ENCODE data around the gene ZNF628.

DNA sequence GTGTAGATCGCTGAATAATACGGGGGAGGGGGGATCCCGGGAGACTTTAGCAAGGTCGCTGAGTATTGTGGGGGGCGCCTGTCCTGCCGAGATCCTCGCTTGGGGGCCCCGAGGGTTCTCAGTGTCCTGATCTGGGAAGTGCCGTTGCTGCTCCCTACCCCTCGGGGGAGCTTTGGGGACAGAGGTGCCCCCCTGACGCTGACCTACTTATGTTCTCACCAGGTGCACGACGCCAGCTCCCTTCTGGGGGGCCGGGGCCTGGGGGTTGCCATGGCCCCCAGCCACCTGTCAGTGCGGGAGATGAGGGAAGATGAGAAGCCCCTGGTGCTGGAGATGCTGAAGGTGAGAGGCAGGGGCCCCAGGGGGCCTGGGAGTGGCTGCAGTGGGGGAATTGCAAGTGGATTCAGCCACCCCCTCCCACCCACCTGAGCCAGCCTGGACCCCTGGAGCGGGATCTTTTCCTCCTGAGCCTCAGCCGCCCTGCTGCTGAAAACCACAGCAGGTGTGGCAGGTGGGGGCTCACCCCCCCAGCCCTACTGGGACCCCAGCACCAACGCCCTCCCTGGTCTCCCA is 9.1 kb downstream of the ZNF628 start:
- no peak for TF ChIP-seq POLR2AphosphoS5 (IDR thresholded peaks at IDR 0.05; ENCODE audit: low read depth, low read length)
- no peak for TF ChIP-seq JUN (IDR thresholded peaks at IDR 0.05; ENCODE audit: low read depth, low read length)
- TF ChIP-seq CTCF (IDR thresholded peaks at IDR 0.05; ENCODE audit: control extremely low read depth in 1 of 3, insufficient read depth in 1 of 3, low read depth in 1 of 3, low read length in 3 of 3) = no peak
- no peak for TF ChIP-seq RFX5 (IDR thresholded peaks at IDR 0.05; ENCODE audit: borderline replicate concordance, low read depth, low read length)
- TF ChIP-seq KDM1A (IDR thresholded peaks at IDR 0.05; ENCODE audit: borderline replicate concordance, low read length) = no peak
- no peak for TF ChIP-seq POLR2A (IDR thresholded peaks at IDR 0.05; ENCODE audit: control extremely low read depth in 1 of 2, low read depth in 2 of 2, low read length in 2 of 2)
